Measurements from ENCODE around the gene USP33. TPM values are rescaled to one million over a fixed set of nuclear protein-coding genes. Genes with fewer than 3 reads are reported as not detected.

The USP33 gene
- total and polyA plus RNA-seq, 2 of the 13 experiments (the other 11 are each of a cell fraction or from before 2014, with no cell fraction given), result 32.0 to 49.1 TPM

DNA sequence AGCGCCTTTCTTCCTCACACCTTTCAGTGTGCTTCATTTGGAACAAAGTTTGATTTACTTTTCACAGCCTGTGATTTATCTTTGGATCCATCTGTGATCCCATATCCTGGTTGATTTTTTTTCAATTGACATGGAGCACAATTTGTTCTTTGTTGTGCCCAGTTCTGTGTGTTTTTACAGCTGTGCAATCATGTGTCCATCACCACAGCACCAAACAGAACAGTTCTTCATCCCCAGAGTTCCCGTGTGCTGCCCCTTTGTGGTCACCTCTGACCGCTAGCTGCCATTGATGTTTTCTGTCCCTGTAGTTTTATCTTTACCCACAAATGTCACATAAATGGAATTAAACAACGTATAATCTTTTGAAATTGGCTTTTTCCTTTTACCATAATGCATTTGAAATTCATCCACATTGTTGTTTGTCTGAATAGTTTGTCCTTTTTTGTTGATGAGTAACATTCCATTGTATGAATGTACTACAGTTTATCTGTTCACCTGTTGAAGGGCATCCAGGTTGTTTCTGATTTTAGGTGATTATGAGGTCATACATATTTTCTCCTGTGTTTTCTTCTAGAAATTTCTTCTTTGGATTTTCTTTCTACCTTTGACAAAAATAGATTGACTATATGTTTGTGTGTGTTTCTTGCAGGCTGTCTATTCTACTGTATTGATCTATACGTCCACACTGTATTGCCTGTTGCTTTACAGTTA, 37.2 kb upstream of the USP33 start (continued):
- TF ChIP-seq FOXA3 (CRISPR knock-in tag; IDR thresholded peaks at IDR 0.05) (0 out of 2 replicates have a peak, but pooled peaks have one; percentile 14), MEIS2 (CRISPR knock-in tag; IDR thresholded peaks at IDR 0.05) (0 out of 2 replicates have a peak, but pooled peaks have one; percentile 34), PRPF4 (IDR thresholded peaks at IDR 0.05; ENCODE audit: low read depth, low read length, poor library complexity, severe bottlenecking) (no peak), SNAPC2 (CRISPR knock-in tag; IDR thresholded peaks at IDR 0.05) (no peak), ZNF253 (CRISPR knock-in tag; IDR thresholded peaks at IDR 0.05; ENCODE audit: borderline replicate concordance) (no peak), ZNF264 (CRISPR knock-in tag; IDR thresholded peaks at IDR 0.05) (no peak), TBX2 (CRISPR knock-in tag; IDR thresholded peaks at IDR 0.05; ENCODE audit: borderline replicate concordance) (peak; percentile 70; the same call in 1 of the 2 replicates), CTCF (CRISPR knock-in tag; IDR thresholded peaks at IDR 0.05) (peak; percentile 64), ZUFSP (CRISPR knock-in tag; IDR thresholded peaks at IDR 0.05; ENCODE audit: borderline replicate concordance) (no peak), ATF7 (IDR thresholded peaks at IDR 0.05) (peak; percentile 50; the same call in 1 of the 2 replicates), ATF7 (CRISPR knock-in tag; IDR thresholded peaks at IDR 0.05) (no peak), SOX13 (IDR thresholded peaks at IDR 0.05) (no peak), SOX13 (CRISPR knock-in tag; conservative IDR thresholded peaks at IDR 0.05 in 1 of 2, IDR thresholded peaks at IDR 0.05 in 1 of 2) (peak in 1 of 2 experiments; percentile 10; a peak in 1 of 4 replicates), GPN1 (CRISPR knock-in tag; IDR thresholded peaks at IDR 0.05; ENCODE audit: borderline replicate concordance) (no peak), KLF12 (CRISPR knock-in tag; IDR thresholded peaks at IDR 0.05; ENCODE audit: borderline replicate concordance) (no peak), ZBTB33 (CRISPR knock-in tag; IDR thresholded peaks at IDR 0.05) (peak; percentile 94), CBX5 (CRISPR knock-in tag; IDR thresholded peaks at IDR 0.05; ENCODE audit: borderline replicate concordance) (no peak), TGIF2 (CRISPR knock-in tag; IDR thresholded peaks at IDR 0.05) (no peak)
- TF ChIP-seq, protein P1, sequence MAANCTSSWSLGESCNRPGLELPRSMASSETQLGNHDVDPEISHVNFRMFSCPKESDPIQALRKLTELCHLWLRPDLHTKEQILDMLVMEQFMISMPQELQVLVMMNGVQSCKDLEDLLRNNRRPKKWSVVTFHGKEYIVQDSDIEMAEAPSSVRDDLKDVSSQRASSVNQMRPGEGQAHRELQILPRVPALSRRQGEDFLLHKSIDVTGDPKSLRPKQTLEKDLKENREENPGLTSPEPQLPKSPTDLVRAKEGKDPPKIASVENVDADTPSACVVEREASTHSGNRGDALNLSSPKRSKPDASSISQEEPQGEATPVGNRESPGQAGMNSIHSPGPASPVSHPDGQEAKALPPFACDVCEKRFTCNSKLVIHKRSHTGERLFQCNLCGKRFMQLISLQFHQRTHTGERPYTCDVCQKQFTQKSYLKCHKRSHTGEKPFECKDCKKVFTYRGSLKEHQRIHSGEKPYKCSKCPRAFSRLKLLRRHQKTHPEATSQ (CRISPR knock-in tag; IDR thresholded peaks at IDR 0.05; ENCODE audit: borderline replicate concordance), result no peak
